Measurements from ENCODE around the gene MX1.

MX1 gene

DNA sequence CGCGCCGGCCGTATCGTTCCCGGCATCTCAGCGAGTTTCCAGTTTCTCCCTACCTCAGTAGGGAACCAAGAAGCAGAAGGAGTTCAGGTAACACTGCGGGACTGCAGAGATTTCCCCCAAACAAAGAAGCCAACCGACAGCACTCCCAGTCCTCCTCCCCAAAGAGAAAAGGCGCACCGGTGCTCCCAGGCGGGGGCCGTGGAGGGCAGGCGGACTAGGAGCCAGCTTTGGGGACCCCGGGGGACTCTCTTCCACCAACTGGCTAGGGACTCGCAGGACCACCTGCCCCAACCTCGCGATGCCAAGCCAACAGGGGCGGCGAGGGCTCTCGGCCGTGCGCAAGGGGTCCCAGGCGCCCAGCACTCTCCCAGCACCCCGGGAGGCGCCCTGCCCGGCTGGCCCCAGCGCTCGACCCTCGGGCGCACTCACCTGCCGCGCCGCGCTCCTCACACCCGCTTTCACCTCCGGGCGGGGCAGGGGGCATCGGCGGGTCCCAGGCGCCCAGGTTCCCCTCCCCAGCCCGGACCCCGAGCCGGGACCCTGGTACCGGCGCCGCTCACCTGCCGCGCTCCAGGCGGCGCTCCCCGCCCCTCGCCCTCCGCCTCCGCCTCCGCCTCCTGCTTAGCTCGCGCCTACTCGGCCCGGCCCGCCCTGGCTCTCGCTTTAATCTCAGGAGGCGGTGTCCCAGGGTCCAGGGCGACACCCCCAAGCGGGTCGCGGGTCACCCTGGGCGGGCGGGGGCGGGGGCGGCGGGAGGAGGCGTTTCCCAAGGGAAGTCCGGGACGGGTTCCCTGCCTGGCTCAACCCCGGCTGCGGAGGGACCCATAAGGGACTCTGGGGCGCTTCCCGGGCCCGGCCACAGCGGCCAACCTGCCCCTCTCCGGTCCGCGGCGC, 81.7 kb downstream of the MX1 start, which contains the start of gene TMPRSS2:
TMPRSS2 (minus strand) TSS at position 638 of the 894 bp plus-strand sequence. CDS start 10,025 bp downstream, outside the sequence.
- no peak within 1 kb of the TSS for H3K4me3 ChIP-seq (ENCODE audit: low read depth, low read length)
- no peak for DNase-seq (ENCODE audit: low read depth)

DNA sequence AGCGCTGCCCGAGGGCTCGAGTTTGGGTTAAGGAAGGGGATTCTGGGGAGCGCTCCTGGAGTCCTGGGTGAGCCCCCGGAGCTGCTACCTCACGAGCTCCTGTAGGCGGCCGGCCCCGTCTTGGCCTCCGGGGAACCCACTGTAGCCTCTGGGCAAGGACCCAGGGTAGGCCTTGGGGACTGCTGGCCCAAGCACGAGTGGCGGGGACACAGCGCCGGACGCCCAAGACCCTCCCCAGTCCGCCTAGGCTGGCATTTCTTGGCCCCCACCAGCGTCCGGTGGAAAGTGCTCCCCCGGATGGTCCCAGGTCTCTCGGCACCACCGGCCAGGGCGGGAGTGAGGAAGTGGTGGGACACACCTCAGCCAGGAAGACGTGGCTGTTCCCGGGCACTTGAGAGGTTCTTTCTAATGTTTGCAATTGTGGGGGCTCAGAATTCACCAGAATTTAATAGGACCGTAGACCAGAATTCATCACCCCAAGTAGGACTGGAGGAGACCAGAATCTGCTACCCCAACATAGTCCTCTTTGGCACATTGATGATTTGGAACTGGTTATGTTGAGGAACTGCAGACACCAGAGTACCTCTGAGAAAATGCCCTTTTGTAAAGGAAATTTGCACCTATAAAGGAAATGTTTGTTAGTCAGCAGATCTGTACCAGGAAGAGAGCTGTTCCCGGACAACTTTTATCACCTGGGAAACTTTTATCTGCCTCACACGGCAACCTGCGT, 82.5 kb downstream of the MX1 start:
- H3K4me3 ChIP-seq (ENCODE audit: low read depth, low read length) = no peak overlapping the region
- no peak for DNase-seq (ENCODE audit: low read depth)
